ENCODE measurements around the gene ADGRG3.
A peak's percentile ranks its signal among the peaks of the same experiment; 100 is the strongest.

The ADGRG3 gene

GRCh38 chr16:57690782-57691471, 22.8 kb downstream of the ADGRG3 start:
- no peak for DNase-seq (ENCODE audit: low spot score)
- in situ Hi-C loops (cut with MboI; ENCODE audit: low pct_unique_long_range_greater_than_20kb, low sequenced_read_pairs, unreplicated experiment), result no loop called here
- no peak for TF ChIP-seq CTCF (IDR thresholded peaks at IDR 0.05; ENCODE audit: extremely low read depth, insufficient read depth, missing control alignments)

- no peak for DNase-seq (ENCODE audit: low spot score)
- in situ Hi-C loops (cut with MboI; ENCODE audit: low pct_unique_long_range_greater_than_20kb, low sequenced_read_pairs, unreplicated experiment), result no loop called here
- TF ChIP-seq CTCF (IDR thresholded peaks at IDR 0.05; ENCODE audit: extremely low read depth, insufficient read depth, missing control alignments), result no peak
Measured at GRCh38 chr16:57692636-57693035, 24.5 kb downstream of the ADGRG3 start.

- no peak for TF ChIP-seq CTCF (IDR thresholded peaks at IDR 0.05; ENCODE audit: extremely low read depth, insufficient read depth, missing control alignments)
- in situ Hi-C loops (cut with MboI; ENCODE audit: low pct_unique_long_range_greater_than_20kb, low sequenced_read_pairs, unreplicated experiment), result no loop called here
- no peak for DNase-seq (ENCODE audit: low spot score)
Measured at GRCh38 chr16:57693550-57693949, 25.4 kb downstream of the ADGRG3 start.

- no peak for TF ChIP-seq CTCF (IDR thresholded peaks at IDR 0.05; ENCODE audit: extremely low read depth, insufficient read depth, missing control alignments)
- no peak for DNase-seq (ENCODE audit: low spot score)
- in situ Hi-C loops (cut with MboI; ENCODE audit: low pct_unique_long_range_greater_than_20kb, low sequenced_read_pairs, unreplicated experiment), result no loop called here
Measured at GRCh38 chr16:57694231-57694724, 26.2 kb downstream of the ADGRG3 start.

GRCh38 chr16:57694725-57695679, 26.9 kb downstream of the ADGRG3 start, which contains the start of gene DRC7:
TSS of gene DRC7 (plus strand) at chr16:57694806. CDS start at chr16:57697950, 3,144 bp downstream.
- in situ Hi-C loops (cut with MboI; ENCODE audit: low pct_unique_long_range_greater_than_20kb, low sequenced_read_pairs, unreplicated experiment), result no loop called here
- peak; percentile 75 for DNase-seq (ENCODE audit: low spot score)
- no peak for TF ChIP-seq CTCF (IDR thresholded peaks at IDR 0.05; ENCODE audit: extremely low read depth, insufficient read depth, missing control alignments)

GRCh38 chr16:57695680-57696069, 27.6 kb downstream of the ADGRG3 start:
- no peak for DNase-seq (ENCODE audit: low spot score)
- no peak for TF ChIP-seq CTCF (IDR thresholded peaks at IDR 0.05; ENCODE audit: extremely low read depth, insufficient read depth, missing control alignments)
- in situ Hi-C loops (cut with MboI; ENCODE audit: low pct_unique_long_range_greater_than_20kb, low sequenced_read_pairs, unreplicated experiment), result no loop called here
